GM10266 (cell line): Measurements from ENCODE around the gene RGS19.

Experiments used
- DNase-seq: peaks from one replicate; pipeline ENCODE4 v3.0.0; 2012; ENCODE audit errors: extremely low spot score
- TF ChIP-seq, protein P1 (sequence below): IDR thresholded peaks from 2 replicates; pipeline ENCODE4 v1.5.1; 2012; ENCODE audit warnings: mild to moderate bottlenecking, low read depth; ENCODE audit not compliant: control insufficient read depth, insufficient read depth; ENCODE audit errors: missing control alignments

The RGS19 gene

DNA sequence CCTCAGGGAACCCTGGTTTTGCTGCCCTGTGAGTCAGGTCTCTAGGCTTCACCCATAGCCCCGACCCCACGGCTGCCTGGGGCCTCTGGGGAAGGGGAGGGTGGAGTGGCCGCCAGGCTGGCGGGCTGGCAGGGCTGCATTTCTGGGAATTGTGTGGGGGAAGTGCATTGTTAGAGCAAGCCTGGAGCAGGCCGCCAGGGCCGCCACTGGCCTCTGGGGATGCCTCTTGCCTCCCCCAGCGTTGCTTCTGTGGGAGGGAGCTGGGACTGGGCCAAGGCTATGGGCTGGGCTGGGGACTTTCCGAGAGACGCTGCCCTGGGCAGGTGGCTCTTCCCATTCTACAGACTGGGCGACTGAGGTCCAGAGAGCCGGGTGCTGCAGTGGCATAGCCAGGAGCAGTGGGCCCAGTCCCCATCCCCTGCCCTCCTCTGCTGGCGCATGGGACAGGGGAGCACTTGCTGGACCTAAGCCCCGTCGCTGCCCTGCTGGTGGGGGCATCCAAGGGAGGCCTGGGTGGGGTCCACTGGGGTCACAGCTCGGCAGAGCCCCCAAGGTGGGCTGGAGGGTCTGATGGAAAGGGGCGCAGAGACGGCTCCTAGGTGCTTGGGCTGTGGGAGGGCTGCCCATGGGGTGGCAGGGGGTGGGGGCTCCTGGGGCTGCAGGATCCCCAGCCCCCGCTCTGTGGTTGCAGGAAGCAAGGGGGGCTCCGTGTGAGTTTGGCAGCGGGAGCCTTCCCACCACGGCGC, 23.3 kb downstream of the RGS19 start:
- peak; percentile 69 for DNase-seq

GRCh38 chr20:64055396-64055892, 23.9 kb downstream of the RGS19 start:
- no peak for DNase-seq
- TF ChIP-seq, protein P1, sequence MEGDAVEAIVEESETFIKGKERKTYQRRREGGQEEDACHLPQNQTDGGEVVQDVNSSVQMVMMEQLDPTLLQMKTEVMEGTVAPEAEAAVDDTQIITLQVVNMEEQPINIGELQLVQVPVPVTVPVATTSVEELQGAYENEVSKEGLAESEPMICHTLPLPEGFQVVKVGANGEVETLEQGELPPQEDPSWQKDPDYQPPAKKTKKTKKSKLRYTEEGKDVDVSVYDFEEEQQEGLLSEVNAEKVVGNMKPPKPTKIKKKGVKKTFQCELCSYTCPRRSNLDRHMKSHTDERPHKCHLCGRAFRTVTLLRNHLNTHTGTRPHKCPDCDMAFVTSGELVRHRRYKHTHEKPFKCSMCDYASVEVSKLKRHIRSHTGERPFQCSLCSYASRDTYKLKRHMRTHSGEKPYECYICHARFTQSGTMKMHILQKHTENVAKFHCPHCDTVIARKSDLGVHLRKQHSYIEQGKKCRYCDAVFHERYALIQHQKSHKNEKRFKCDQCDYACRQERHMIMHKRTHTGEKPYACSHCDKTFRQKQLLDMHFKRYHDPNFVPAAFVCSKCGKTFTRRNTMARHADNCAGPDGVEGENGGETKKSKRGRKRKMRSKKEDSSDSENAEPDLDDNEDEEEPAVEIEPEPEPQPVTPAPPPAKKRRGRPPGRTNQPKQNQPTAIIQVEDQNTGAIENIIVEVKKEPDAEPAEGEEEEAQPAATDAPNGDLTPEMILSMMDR: no peak

More for the DNA sequence above, 23.3 kb downstream of the RGS19 start:
- TF ChIP-seq, protein P1: no peak

- TF ChIP-seq, protein P1: peak; percentile 45
- DNase-seq: no peak
Observed at GRCh38 chr20:64053841-64054661, 25.3 kb downstream of the RGS19 start.

DNA sequence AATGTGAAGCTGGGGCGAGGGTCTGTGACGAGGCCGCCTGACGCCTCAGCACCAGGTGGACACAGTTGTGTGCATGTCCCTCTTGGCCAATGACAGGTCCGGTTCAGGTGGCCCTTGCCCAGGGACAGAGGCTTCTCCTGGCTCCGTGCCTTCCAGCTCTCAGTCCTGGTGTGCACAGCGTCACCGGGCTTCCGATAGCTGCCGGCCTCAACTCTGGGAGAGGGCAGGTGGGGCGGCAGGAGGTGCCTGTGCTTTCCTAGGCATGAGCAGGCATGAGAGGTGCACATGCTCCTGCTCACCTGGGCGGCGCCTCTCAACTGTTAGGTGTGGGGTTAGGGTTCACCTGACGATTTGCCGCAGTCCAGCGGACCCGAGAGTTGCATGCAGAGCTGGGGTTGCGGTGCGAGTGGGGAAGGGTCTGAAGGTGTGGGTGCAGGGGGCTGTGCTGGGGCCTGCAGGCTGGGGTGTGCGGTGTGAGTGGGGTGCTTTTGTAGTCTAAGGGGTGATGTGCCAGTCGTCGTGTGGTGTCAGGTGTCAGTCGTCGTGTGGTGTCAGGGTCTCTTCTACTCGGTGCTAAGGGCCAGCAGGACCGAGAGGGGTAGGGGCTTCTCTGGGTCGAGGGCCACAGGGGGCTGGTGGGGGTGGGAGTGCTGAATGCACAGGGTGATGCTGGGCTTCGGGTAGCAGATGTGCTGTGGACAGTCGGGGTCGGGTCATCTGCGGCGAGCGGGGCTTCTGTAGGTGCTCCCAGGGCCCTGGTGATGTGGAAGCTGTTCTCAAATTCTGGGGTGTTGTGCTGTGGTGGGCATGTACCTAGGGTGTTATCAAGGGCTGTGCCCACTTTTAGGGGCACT, 26.1 kb downstream of the RGS19 start:
- no peak for DNase-seq
- TF ChIP-seq, protein P1: no peak

DNA sequence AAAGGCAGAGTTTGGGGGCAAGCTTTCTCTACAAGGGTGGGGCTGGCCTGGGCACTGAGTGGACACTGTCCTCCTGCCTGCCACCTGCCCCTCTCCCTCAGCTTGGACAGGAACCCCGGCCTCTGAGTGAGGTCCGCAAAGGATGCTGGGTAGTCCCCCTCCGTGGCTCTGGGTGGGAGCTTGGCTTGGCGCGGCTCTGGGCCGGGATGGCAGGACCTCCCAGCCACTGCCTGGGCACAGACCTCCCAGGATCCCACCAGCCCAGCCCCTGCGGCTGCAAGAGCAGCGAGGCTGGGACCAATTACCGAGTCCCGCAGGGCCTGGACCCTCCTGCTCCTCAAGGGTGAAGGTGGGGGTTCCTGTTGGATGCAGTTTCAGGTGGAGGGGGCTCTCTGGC, 27.0 kb downstream of the RGS19 start:
- TF ChIP-seq, protein P1: no peak
- no peak for DNase-seq

DNA sequence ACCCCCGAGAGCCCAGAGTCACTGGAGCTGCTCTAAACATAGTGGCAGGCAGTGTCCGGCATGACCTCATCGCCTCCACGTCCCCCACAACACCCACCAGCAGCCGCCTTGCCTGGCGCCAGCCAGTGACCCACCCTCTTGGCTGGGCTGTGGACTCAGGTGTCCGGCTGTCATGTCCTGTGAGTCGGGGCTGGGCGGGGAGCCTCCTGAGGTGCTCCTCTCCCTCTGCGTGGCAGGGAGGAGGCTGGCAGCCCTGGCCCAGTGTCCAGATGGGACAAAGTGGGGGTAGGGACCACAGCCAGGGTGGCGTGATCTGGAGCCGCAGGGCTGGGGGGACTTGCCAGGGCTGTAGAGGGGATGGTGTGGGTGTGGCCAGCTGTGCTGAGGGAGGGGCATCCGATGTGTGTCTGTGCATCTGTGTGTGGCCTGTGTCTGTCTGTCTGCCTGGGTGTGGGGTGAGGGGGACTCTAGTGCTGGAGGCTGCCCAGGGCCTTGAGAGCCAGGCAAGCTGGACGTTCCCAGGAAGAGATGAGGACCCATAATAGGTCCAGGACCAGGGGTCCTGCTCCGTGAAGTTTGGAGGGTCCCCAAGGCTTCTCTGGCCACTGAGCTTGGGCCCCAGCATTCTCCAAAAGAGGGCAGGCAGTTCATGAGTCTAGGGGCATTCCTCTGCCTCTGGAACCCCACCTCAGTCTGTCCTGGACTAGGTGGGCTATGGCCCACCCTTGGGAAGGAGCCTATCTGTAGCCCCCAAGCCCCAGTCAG, 27.6 kb downstream of the RGS19 start:
- DNase-seq: no peak
- TF ChIP-seq, protein P1: no peak
